ENCODE results near the gene BSG. TPM values are rescaled to one million over a fixed set of nuclear protein-coding genes. Genes with fewer than 3 reads are reported as not detected.

Gene BSG
- total RNA-seq, 1 donor from 2014 or later, result 353 TPM

DNA sequence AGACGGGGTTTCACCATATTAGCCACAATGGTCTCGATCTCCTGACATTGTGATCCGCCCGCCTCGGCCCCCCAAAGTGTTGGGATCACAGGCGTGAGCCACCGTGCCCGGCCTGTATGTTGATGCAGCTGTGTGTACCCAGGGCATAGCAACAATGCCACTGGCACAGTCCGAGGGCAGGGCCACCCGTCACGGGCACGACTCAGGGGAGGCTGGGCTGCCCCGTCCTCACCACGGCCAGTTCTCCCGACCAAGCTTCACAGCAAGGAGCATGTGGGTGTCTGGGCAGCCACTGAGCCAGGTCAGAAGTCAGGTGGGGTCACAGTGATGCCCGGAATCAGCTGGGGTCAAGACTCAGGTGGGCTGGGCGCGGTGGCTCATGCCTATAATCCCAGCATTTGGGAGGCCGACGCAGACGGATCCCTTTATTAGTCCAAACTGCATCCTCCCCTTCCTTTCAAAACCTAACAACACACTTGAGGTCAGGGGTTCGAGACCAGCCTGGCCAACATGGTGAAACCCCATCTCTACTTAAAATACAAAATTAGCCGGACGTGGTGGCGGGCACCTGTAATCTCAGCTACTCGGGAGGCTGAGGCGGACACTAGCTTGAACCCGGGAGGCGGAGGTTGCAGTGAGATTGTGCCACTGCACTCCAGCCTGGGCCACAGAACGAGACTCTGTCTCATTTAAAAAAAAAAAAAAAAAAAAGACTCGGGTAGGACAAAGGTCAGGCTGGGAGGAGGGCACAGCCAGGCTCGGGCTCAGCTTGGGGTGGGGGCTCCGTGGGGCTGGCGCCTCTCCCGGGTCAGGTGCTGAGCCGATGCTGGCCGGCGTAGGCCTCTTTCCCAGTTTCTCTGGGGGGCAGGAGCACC lies 42.0 kb upstream of the BSG start:
- peaks cover 7% of the 10 kb centered on the region for H3K4me1 Mint-ChIP-seq (ENCODE audit: unreplicated experiment)
- no peaks in the 10 kb centered on the region for H3K9me3 Mint-ChIP-seq (ENCODE audit: unreplicated experiment)
- H3K27ac Mint-ChIP-seq (ENCODE audit: unreplicated experiment), result peak overlapping the region; percentile 61
- H3K27me3 Mint-ChIP-seq (ENCODE audit: unreplicated experiment), result peaks cover 8% of the 10 kb centered on the region
- TF ChIP-seq, protein P1, sequence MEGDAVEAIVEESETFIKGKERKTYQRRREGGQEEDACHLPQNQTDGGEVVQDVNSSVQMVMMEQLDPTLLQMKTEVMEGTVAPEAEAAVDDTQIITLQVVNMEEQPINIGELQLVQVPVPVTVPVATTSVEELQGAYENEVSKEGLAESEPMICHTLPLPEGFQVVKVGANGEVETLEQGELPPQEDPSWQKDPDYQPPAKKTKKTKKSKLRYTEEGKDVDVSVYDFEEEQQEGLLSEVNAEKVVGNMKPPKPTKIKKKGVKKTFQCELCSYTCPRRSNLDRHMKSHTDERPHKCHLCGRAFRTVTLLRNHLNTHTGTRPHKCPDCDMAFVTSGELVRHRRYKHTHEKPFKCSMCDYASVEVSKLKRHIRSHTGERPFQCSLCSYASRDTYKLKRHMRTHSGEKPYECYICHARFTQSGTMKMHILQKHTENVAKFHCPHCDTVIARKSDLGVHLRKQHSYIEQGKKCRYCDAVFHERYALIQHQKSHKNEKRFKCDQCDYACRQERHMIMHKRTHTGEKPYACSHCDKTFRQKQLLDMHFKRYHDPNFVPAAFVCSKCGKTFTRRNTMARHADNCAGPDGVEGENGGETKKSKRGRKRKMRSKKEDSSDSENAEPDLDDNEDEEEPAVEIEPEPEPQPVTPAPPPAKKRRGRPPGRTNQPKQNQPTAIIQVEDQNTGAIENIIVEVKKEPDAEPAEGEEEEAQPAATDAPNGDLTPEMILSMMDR (IDR thresholded peaks at IDR 0.05; ENCODE audit: unreplicated experiment), result no peak
- peak overlapping the region; percentile 88 for H3K4me3 Mint-ChIP-seq (ENCODE audit: unreplicated experiment)
- no peak for DNase-seq (ENCODE audit: low spot score)
- no peaks in the 10 kb centered on the region for H3K36me3 Mint-ChIP-seq (ENCODE audit: low read depth, unreplicated experiment)

GRCh38 chr19:531009-531752 lies 41.2 kb upstream of the BSG start:
- Mint-ChIP-seq H3K27ac (ENCODE audit: unreplicated experiment) (no peak overlapping the region), H3K9me3 (ENCODE audit: unreplicated experiment) (no peaks in the 10 kb centered on the region), H3K4me3 (ENCODE audit: unreplicated experiment) (peak overlapping the region; percentile 88), H3K4me1 (ENCODE audit: unreplicated experiment) (peaks cover 7% of the 10 kb centered on the region), H3K36me3 (ENCODE audit: low read depth, unreplicated experiment) (no peaks in the 10 kb centered on the region), H3K27me3 (ENCODE audit: unreplicated experiment) (peaks cover 8% of the 10 kb centered on the region)
- TF ChIP-seq, protein P1 (IDR thresholded peaks at IDR 0.05; ENCODE audit: unreplicated experiment), result no peak
- DNase-seq (ENCODE audit: low spot score), result peak; percentile 96

DNA sequence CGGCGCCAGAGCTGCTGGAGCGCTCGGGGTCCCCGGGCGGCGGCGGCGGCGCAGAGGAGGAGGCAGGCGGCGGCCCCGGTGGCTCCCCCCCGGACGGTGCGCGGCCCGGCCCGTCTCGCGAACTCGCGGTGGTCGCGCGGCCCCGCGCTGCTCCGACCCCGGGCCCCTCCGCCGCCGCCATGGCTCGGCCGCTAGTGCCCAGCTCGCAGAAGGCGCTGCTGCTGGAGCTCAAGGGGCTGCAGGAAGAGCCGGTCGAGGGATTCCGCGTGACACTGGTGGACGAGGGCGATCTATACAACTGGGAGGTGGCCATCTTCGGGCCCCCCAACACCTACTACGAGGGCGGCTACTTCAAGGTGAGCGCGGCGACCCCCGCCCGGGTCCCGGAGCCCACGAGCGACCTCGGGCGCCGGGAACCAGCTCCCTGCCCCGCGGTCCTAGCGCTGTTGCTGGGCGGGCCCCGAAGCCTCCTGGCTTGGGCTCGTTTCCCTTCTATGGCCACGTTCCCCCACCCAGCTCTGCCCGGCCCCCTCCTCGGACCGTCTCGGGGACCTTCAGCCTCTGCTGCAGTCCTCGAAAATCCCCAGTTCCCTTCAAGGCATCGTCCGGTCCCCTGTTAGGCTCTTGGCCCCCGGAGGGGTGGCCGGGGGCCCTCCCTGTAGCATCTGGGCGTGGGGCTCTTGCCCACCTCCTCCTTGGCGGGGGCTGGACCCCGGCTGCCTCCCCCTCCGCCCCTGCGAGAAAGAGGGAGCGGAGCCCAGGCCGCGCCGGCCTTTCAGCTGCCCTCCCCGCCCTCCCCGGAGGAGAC lies 40.4 kb upstream of the BSG start, which contains the start of gene CDC34:
Gene CDC34 (plus strand): TSS at position 8 of the 808 bp plus-strand sequence. CDS start 172 bp downstream, at position 180.
- Mint-ChIP-seq H3K9me3 (ENCODE audit: unreplicated experiment) (no peaks in the 10 kb centered on the region), H3K27ac (ENCODE audit: unreplicated experiment) (no peak within 1 kb of the TSS)

GRCh38 chr19:532561-533363 lies 39.6 kb upstream of the BSG start:
- peak; percentile 58 for DNase-seq (ENCODE audit: low spot score)
- TF ChIP-seq, protein P1 (IDR thresholded peaks at IDR 0.05; ENCODE audit: unreplicated experiment), result no peak
- Mint-ChIP-seq H3K36me3 (ENCODE audit: low read depth, unreplicated experiment) (no peaks in the 10 kb centered on the region), H3K9me3 (ENCODE audit: unreplicated experiment) (no peaks in the 10 kb centered on the region), H3K27ac (ENCODE audit: unreplicated experiment) (peak overlapping the region; percentile 94), H3K4me1 (ENCODE audit: unreplicated experiment) (peaks cover 7% of the 10 kb centered on the region), H3K4me3 (ENCODE audit: unreplicated experiment) (peak overlapping the region; percentile 94), H3K27me3 (ENCODE audit: unreplicated experiment) (peaks cover 8% of the 10 kb centered on the region)

More for the DNA sequence above, 40.4 kb upstream of the BSG start, which contains the start of gene CDC34:
- TF ChIP-seq, protein P1 (IDR thresholded peaks at IDR 0.05; ENCODE audit: unreplicated experiment), result no peak
- no peaks in the 10 kb centered on the region for H3K36me3 Mint-ChIP-seq (ENCODE audit: low read depth, unreplicated experiment)
- no peak for DNase-seq (ENCODE audit: low spot score)
- H3K27me3 Mint-ChIP-seq (ENCODE audit: unreplicated experiment), result peaks cover 8% of the 10 kb centered on the region
- peaks cover 7% of the 10 kb centered on the region for H3K4me1 Mint-ChIP-seq (ENCODE audit: unreplicated experiment)
- H3K4me3 Mint-ChIP-seq (ENCODE audit: unreplicated experiment), result peak within 1 kb of the TSS; percentile 94
